K562 (cell line): ENCODE results near the gene ZC3H6. TPM values are rescaled to one million over a fixed set of nuclear protein-coding genes. Genes with fewer than 3 reads are reported as not detected.

ENCODE experiments used
- BCOR ChIP-seq: fragments of 450-650 bp; IDR thresholded peaks from 2 replicates; pipeline ENCODE4 v1.6.1; 2016
- GABPA ChIP-seq: fragments of 200-800 bp; sonication (Bioruptor generic); conservative IDR thresholded peaks from 2 replicates; pipeline ENCODE4 v1.6.1; 2016; ENCODE audit warnings: low read depth, missing genetic modification characterization, missing compliant biosample characterization
- HBP1 ChIP-seq: fragments of 450-650 bp; formaldehyde crosslinking; IDR thresholded peaks from 2 replicates; pipeline ENCODE4 v1.4.0; 2022; ENCODE audit warnings: missing genetic modification characterization
- PKNOX1 ChIP-seq: fragments of 450-650 bp; IDR thresholded peaks from 2 replicates; pipeline ENCODE4 v1.6.1; 2016
- POLR3G ChIP-seq: IDR thresholded peaks from 2 replicates; pipeline ENCODE4 v1.6.1; 2011; ENCODE audit not compliant: insufficient read length, insufficient replicate concordance; ENCODE audit errors: extremely low read depth
- PRPF4 ChIP-seq: fragments of 200-400 bp; formaldehyde crosslinking; IDR thresholded peaks from one replicate; pipeline ENCODE4 v1.6.1; 2017; ENCODE audit warnings: low read length, low read depth, mild to moderate bottlenecking; ENCODE audit not compliant: insufficient read depth, poor library complexity, severe bottlenecking
- SIRT6 ChIP-seq: IDR thresholded peaks from one replicate; pipeline ENCODE4 v1.6.1; 2012; ENCODE audit warnings: low read depth, mild to moderate bottlenecking, control low read depth, inconsistent platforms, low read length, moderate library complexity
- TRIM25 ChIP-seq: fragments of 450-650 bp; IDR thresholded peaks from 2 replicates; pipeline ENCODE4 v1.7.0; 2016; ENCODE audit warnings: borderline replicate concordance
- ZFP1 ChIP-seq: fragments of 450-650 bp; formaldehyde crosslinking; IDR thresholded peaks from 2 replicates; pipeline ENCODE4 v1.4.0; 2020; ENCODE audit warnings: mild to moderate bottlenecking, mixed read lengths
- polyA plus RNA-seq, 8 experiments: library from polyadenylated mRNA; depleted of rRNA in 4 of 8; stranded (reverse) in 5 of 8; unstranded in 3 of 8; fragments of >200 nt; fragmentation: Nextera tagmentation in 2 of 8; fragmentation: Illumina TruSeq in 1 of 8; extraction: Ambion mirVana in 2 of 8; extraction: Trizol in 1 of 8; gene quantifications; 2 replicates each; pipeline versions ENCODE4 v1.2.1 to v1.2.3, GENCODE V29; 2011 to 2014; ENCODE audit warnings: inconsistent platforms in 1 of 8, missing spikeins in 1 of 8
- total RNA-seq, 7 experiments: library from RNA; depleted of rRNA in 6 of 7; stranded (reverse); fragments of >200 nt in 6 of 7; fragmentation: Illumina TruSeq in 2 of 7; extraction: Trizol in 2 of 7; gene quantifications; 2 replicates each; pipeline versions ENCODE4 v1.2.1 to v1.2.3, GENCODE V29; 2011 to 2021; ENCODE audit warnings: low replicate concordance in 1 of 7
- TF ChIP-seq, protein P1 (sequence below): fragments of 450-650 bp; IDR thresholded peaks from 2 replicates; pipeline ENCODE4 v1.6.1; 2016; ENCODE audit warnings: mild to moderate bottlenecking, moderate library complexity

ZC3H6 gene
- total and polyA plus RNA-seq, 9 of the 15 experiments (the other 6 are each of a cell fraction or from before 2014, with no cell fraction given): 0.45 to 1.9 (median 1.5) TPM

GRCh38 chr2:112272669-112273068 lies 2.7 kb upstream of the ZC3H6 start (continued):
- TF ChIP-seq, protein P1, sequence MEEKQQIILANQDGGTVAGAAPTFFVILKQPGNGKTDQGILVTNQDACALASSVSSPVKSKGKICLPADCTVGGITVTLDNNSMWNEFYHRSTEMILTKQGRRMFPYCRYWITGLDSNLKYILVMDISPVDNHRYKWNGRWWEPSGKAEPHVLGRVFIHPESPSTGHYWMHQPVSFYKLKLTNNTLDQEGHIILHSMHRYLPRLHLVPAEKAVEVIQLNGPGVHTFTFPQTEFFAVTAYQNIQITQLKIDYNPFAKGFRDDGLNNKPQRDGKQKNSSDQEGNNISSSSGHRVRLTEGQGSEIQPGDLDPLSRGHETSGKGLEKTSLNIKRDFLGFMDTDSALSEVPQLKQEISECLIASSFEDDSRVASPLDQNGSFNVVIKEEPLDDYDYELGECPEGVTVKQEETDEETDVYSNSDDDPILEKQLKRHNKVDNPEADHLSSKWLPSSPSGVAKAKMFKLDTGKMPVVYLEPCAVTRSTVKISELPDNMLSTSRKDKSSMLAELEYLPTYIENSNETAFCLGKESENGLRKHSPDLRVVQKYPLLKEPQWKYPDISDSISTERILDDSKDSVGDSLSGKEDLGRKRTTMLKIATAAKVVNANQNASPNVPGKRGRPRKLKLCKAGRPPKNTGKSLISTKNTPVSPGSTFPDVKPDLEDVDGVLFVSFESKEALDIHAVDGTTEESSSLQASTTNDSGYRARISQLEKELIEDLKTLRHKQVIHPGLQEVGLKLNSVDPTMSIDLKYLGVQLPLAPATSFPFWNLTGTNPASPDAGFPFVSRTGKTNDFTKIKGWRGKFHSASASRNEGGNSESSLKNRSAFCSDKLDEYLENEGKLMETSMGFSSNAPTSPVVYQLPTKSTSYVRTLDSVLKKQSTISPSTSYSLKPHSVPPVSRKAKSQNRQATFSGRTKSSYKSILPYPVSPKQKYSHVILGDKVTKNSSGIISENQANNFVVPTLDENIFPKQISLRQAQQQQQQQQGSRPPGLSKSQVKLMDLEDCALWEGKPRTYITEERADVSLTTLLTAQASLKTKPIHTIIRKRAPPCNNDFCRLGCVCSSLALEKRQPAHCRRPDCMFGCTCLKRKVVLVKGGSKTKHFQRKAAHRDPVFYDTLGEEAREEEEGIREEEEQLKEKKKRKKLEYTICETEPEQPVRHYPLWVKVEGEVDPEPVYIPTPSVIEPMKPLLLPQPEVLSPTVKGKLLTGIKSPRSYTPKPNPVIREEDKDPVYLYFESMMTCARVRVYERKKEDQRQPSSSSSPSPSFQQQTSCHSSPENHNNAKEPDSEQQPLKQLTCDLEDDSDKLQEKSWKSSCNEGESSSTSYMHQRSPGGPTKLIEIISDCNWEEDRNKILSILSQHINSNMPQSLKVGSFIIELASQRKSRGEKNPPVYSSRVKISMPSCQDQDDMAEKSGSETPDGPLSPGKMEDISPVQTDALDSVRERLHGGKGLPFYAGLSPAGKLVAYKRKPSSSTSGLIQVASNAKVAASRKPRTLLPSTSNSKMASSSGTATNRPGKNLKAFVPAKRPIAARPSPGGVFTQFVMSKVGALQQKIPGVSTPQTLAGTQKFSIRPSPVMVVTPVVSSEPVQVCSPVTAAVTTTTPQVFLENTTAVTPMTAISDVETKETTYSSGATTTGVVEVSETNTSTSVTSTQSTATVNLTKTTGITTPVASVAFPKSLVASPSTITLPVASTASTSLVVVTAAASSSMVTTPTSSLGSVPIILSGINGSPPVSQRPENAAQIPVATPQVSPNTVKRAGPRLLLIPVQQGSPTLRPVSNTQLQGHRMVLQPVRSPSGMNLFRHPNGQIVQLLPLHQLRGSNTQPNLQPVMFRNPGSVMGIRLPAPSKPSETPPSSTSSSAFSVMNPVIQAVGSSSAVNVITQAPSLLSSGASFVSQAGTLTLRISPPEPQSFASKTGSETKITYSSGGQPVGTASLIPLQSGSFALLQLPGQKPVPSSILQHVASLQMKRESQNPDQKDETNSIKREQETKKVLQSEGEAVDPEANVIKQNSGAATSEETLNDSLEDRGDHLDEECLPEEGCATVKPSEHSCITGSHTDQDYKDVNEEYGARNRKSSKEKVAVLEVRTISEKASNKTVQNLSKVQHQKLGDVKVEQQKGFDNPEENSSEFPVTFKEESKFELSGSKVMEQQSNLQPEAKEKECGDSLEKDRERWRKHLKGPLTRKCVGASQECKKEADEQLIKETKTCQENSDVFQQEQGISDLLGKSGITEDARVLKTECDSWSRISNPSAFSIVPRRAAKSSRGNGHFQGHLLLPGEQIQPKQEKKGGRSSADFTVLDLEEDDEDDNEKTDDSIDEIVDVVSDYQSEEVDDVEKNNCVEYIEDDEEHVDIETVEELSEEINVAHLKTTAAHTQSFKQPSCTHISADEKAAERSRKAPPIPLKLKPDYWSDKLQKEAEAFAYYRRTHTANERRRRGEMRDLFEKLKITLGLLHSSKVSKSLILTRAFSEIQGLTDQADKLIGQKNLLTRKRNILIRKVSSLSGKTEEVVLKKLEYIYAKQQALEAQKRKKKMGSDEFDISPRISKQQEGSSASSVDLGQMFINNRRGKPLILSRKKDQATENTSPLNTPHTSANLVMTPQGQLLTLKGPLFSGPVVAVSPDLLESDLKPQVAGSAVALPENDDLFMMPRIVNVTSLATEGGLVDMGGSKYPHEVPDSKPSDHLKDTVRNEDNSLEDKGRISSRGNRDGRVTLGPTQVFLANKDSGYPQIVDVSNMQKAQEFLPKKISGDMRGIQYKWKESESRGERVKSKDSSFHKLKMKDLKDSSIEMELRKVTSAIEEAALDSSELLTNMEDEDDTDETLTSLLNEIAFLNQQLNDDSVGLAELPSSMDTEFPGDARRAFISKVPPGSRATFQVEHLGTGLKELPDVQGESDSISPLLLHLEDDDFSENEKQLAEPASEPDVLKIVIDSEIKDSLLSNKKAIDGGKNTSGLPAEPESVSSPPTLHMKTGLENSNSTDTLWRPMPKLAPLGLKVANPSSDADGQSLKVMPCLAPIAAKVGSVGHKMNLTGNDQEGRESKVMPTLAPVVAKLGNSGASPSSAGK: no peak
- TF ChIP-seq GABPA (no peak), HBP1 (no peak), ZFP1 (no peak), PRPF4 (no peak), SIRT6 (no peak), POLR3G (no peak), BCOR (no peak), TRIM25 (no peak), PKNOX1 (peak; percentile 73)
